Glomerular visceral epithelial cell (primary cell): ENCODE data around the gene PRTN3.
"Not testable (repeated sequence)": the region's sequence is repeated elsewhere in the genome, so short reads cannot be mapped to it uniquely, and the experiment has no call there.

ENCODE experiments used
- DNase-seq: peaks from one replicate; pipeline ENCODE4 v3.0.0-alpha.2; 2016; ENCODE audit errors: extremely low spot score

Gene PRTN3

DNA sequence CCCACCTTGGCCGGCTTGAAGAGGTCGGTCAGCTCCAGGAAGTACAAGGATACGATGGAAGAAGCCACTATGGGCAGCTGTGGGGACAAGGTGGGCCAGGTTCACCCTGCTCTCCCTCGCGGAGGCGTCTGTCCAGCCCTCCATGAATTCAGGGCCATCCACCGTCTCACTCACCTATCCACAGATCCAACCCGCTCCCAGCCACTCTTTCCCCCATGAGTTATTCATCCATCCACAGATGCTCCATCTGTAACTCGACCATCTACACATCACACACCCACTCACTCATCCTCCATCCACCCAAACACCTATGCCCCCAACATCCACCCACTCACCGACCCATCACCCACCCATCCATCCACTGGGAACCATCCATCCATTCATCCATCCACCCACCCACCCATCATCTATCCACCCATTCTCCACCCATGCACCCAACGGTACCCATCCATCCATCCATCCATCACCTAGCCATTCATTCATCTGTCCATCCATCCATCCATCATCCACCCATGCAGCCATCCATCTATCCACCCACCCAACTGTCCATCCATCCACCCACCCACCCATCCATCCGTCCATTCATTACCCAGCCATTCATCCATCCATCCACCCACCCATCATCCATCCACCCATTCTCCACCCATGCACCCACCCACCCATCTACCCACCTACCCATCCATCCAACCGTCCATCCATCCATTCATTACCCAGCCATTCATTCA is 24.9 kb upstream of the PRTN3 start:
- DNase-seq = no peak

- DNase-seq = no peak
Measured at GRCh38 chr19:816500-816857, 24.3 kb upstream of the PRTN3 start.

- DNase-seq = not testable (repeated sequence)
Measured at GRCh38 chr19:820212-820611, 20.6 kb upstream of the PRTN3 start.

- DNase-seq = no peak
Measured at GRCh38 chr19:821231-821824, 19.5 kb upstream of the PRTN3 start.

DNA sequence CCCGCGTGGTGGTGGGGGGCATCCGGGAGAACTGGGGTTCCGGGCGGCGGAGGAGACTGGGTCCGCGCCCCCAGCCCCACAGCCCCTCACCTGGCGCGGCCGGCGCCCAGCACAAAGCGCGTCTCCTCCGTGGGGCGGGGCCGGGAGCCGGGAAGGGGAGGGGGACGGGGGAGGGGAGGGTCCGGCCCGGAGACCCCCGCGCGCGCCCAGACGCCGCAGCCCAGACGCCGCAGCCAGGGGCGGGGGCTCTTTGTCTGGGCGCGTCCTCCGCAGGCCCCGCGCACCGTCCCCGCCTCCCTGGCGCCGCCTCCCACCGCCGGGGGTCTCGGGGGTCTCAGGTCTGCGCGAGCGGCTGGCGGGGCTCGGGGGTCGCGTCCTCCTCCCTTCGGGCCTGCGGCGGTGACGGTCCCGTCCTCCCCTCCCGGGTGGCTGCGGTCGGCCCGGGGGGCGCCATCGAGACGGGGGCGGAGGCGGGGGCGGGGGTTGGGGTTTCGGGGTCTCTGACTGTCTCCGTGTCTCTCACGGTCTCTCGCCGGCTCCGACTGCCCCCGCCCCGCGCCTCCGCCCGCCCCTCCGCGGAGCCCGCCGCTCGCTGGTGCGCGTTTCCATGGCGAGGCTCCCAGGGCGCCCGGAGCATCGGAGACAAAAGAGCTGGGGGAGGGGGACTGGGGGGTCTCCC is 18.8 kb upstream of the PRTN3 start, which contains the start of gene PLPPR3:
PLPPR3 (minus strand) TSS at position 131 of the 679 bp plus-strand sequence. CDS start 396 bp downstream, outside the sequence.
- DNase-seq = no peak

- DNase-seq = no peak
Measured at GRCh38 chr19:823565-824121, 17.2 kb upstream of the PRTN3 start.

DNA sequence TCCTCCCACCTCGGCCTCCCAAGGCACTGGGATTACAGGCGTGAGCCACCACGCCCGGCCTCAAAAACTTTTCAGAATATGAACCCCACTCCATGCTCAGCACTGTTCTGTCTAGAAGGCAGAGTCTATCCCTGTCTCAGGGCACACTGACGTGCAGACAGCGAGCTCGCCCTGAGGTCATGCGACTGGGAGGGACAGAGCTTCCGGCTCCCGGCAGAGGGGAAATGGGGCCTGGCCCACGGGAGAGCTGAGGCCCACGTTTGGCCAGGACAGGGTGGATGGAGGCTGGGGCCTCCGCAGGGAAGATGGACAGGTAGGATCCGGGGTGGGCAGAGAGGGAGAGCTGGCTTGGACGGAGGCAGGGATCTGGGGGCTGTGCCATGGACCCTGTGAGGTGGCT is 15.9 kb upstream of the PRTN3 start:
- no peak for DNase-seq

GRCh38 chr19:825897-826644 is 14.7 kb upstream of the PRTN3 start:
- DNase-seq = no peak

- no peak for DNase-seq
Measured at GRCh38 chr19:827314-827709, 13.5 kb upstream of the PRTN3 start.

GRCh38 chr19:827710-828321 is 13.0 kb upstream of the PRTN3 start, which contains the start of gene AZU1:
TSS of gene AZU1 (plus strand) at chr19:827837. CDS start at chr19:827847, 10 bp downstream.
- DNase-seq = no peak

- no peak for DNase-seq
Measured at GRCh38 chr19:829129-829758, 11.6 kb upstream of the PRTN3 start.

DNA sequence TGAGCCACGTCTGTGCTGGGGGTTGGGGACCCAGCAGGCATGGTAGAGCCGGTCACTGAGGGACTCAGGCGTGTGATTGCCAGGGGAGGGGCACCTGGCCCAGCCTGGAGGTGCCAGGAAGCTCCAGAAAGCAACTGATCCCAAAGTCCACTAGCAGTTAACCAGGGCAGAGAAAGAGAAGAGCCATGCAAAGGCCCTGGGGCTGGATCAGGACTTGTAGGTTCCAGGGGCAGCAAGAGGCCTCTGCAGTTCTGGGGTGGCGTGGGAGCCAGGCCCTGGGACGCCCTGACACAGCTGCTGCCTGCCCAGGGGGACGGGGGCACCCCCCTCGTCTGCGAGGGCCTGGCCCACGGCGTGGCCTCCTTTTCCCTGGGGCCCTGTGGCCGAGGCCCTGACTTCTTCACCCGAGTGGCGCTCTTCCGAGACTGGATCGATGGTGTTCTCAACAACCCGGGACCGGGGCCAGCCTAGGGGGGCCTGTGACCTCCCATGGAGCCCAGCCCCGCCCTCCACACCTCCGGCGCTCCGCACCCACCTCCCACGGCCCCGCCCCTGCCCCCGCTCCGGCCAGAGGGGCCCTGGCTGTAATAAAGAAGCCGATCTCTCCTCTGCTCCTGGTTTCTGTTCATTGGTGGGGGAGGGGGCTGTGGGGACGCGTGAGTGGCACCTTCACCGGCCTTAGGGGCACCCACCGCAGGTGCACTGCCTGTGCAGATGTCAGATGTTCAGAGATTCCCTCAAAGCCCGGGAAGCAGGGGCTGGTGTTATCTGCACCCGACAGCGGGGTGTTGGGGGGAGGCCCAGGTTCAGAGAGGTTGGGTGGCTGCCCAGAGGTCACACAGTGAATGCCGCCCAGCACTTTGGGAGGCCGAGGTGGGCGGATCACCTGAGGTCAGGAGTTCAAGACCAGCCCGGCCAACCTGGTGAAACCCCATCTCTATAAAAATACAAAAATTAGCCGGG is 9.1 kb upstream of the PRTN3 start:
- DNase-seq = no peak

- DNase-seq = no peak
Measured at GRCh38 chr19:834216-834615, 6.6 kb upstream of the PRTN3 start.

- DNase-seq = no peak
Measured at GRCh38 chr19:835210-835810, 5.5 kb upstream of the PRTN3 start.

DNA sequence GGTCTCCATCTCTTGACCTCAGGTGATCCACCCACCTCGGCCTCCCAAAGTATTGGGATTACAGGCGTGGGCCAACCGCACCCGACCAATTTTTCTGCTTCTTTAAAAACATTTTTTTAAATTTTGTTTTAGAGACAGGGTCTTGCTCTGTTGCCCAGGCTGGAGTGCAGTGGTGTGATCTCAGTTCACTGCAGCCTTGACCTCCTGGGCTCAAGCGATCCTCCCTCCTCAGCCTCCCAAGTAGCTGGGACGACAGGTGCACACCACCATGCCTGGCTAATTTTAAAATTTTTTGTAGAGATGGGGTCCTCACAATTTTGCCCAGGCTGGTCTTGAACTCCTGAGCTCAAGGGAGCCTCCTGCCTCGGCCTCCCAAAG is 2.0 kb downstream of the PRTN3 start:
- not testable (repeated sequence) for DNase-seq

DNA sequence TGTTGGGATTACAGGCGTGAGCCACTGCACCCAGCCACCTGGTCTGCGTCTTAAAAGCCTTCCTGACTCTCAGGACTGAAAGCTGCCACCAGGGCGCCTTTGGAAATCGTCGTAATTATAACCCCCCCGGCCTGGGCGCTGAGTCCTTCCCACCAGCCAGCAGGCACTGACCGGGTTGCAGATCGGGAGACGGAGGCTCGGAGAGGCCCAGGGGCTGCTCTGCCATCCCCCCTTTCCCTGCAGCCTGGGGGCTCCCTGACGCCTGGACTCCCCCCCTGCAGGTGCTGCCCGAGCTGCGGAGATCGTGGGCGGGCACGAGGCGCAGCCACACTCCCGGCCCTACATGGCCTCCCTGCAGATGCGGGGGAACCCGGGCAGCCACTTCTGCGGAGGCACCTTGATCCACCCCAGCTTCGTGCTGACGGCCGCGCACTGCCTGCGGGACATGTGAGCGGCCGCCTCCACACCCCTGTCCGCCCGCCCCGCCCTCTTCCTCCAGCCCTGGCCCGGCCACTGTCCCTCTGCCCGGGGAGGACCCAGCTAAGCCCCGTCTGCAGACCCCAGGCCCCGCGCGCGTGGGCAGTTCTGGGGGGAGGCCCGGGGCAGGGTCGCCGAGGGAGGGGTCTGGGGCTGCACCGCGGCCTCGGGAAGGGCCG is 2.5 kb downstream of the PRTN3 start:
- DNase-seq = no peak

DNA sequence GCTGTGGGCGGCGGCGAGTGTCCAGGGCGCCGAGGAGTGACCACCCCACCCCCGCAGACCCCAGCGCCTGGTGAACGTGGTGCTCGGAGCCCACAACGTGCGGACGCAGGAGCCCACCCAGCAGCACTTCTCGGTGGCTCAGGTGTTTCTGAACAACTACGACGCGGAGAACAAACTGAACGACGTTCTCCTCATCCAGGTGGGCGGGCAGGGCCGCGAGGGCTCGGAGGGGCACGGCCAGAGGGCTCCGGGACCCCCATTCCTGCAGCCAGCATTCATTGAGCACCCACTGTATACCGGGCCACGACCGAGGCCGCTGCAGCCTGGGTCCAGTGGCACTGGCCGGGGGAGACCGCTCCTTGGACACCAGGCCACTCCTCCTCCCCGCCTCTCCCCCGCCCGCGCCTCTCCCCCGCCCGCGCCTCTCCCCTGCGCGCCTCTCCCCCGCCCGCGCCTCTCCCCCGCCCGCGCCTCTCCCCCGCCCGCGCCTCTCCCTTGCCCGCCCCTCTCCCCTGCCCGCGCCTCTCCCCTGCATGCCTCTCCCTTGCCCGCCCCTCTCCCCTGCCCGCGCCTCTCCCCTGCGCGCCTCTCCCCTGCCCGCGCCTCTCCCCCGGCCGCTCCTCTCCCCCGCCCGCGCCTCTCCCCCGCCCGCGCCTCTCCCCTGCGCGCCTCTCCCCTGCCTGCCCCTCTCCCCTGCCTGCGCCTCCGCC is 3.2 kb downstream of the PRTN3 start:
- no peak for DNase-seq

DNA sequence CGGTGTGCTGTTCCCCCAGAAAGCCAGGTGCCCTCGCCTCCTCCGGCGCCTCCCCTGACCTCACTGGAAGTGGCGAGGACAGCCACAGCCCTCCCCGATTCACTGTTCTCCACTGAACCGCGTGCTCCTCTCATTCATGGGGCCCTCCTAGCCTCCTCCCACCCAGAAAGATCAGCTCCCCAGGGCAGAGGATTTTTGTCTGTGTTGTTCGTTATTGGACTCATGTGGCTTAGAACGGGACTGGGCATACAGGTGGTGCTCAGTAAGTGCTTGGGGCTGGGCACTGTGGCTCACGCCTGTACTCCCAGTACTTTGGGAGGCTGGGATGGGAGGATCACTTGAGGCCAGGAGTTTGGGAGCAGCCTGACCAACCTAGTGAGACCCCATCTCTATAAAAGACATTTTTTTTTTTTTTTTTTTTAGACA is 3.8 kb downstream of the PRTN3 start:
- no peak for DNase-seq
